Endothelial cell (in vitro differentiated cells): ENCODE data around the gene RBCK1. TPM values are rescaled to one million over a fixed set of nuclear protein-coding genes. Genes with fewer than 3 reads are reported as not detected.

ENCODE experiments used
- DNase-seq: peaks from one replicate; pipeline ENCODE4 v3.0.0; 2021; ENCODE audit warnings: low spot score
- H3K27ac Mint-ChIP-seq: one replicate; pipeline ENCODE4 v1.8.0; 2021; ENCODE audit warnings: mixed read lengths, inconsistent platforms; ENCODE audit not compliant: unreplicated experiment
- H3K27me3 Mint-ChIP-seq: one replicate; pipeline ENCODE4 v1.8.0; 2021; ENCODE audit warnings: mild to moderate bottlenecking, moderate library complexity, mixed read lengths, inconsistent platforms; ENCODE audit not compliant: unreplicated experiment
- H3K36me3 Mint-ChIP-seq: one replicate; pipeline ENCODE4 v1.8.0; 2021; ENCODE audit warnings: mild to moderate bottlenecking, low read depth, mixed read lengths, inconsistent platforms; ENCODE audit not compliant: unreplicated experiment
- H3K4me1 Mint-ChIP-seq: one replicate; pipeline ENCODE4 v1.8.0; 2021; ENCODE audit warnings: mild to moderate bottlenecking, mixed read lengths, inconsistent platforms; ENCODE audit not compliant: unreplicated experiment
- H3K4me3 Mint-ChIP-seq: one replicate; pipeline ENCODE4 v1.8.0; 2021; ENCODE audit warnings: mild to moderate bottlenecking, mixed read lengths, inconsistent platforms; ENCODE audit not compliant: unreplicated experiment
- H3K9me3 Mint-ChIP-seq: one replicate; pipeline ENCODE4 v1.8.0; 2021; ENCODE audit warnings: mixed read lengths, inconsistent platforms; ENCODE audit not compliant: unreplicated experiment
- CTCF ChIP-seq: fragments of 200-600 bp; sonication (generic); IDR thresholded peaks from one replicate; pipeline ENCODE4 v1.5.0; 2021; ENCODE audit warnings: antibody characterized with exemption; ENCODE audit not compliant: unreplicated experiment
- total RNA-seq: library from RNA; stranded (reverse); fragmentation: NEBNext Ultra II Directional; extraction: Animal tissue kit (Norgen Biotek cat#: 25700); gene quantifications from one replicate; pipeline ENCODE4 v1.2.1, GENCODE V29; 2021; ENCODE audit not compliant: unreplicated experiment

RBCK1 gene
- total RNA-seq, 1 donor from 2014 or later = 68.8 TPM

GRCh38 chr20:419556-420165, 11.6 kb downstream of the RBCK1 start:
- Mint-ChIP-seq H3K27ac (no peak overlapping the region), H3K27me3 (peaks cover 8% of the 10 kb centered on the region), H3K4me3 (no peak overlapping the region), H3K4me1 (peaks cover 6% of the 10 kb centered on the region), H3K36me3 (peaks cover 39% of the 10 kb centered on the region), H3K9me3 (no peaks in the 10 kb centered on the region)
- DNase-seq = no peak
- TF ChIP-seq CTCF = no peak

- DNase-seq = no peak
- H3K36me3 Mint-ChIP-seq = peaks cover 41% of the 10 kb centered on the region
- H3K27ac Mint-ChIP-seq = no peak overlapping the region
- peaks cover 11% of the 10 kb centered on the region for H3K27me3 Mint-ChIP-seq
- no peak for TF ChIP-seq CTCF
- H3K4me1 Mint-ChIP-seq = peaks cover 7% of the 10 kb centered on the region
- no peak overlapping the region for H3K4me3 Mint-ChIP-seq
- H3K9me3 Mint-ChIP-seq = no peaks in the 10 kb centered on the region
Measured at GRCh38 chr20:420166-420620, 12.1 kb downstream of the RBCK1 start.

- peak; percentile 36 for DNase-seq
- Mint-ChIP-seq H3K27me3 (peaks cover 11% of the 10 kb centered on the region), H3K27ac (no peak overlapping the region), H3K9me3 (no peaks in the 10 kb centered on the region), H3K4me1 (peaks cover 7% of the 10 kb centered on the region), H3K4me3 (no peak overlapping the region), H3K36me3 (peaks cover 37% of the 10 kb centered on the region)
- TF ChIP-seq CTCF = no peak
Measured at GRCh38 chr20:420721-421574, 12.8 kb downstream of the RBCK1 start.

GRCh38 chr20:421685-422250, 13.7 kb downstream of the RBCK1 start:
- Mint-ChIP-seq H3K9me3 (no peaks in the 10 kb centered on the region), H3K27me3 (peaks cover 11% of the 10 kb centered on the region), H3K4me1 (peaks cover 7% of the 10 kb centered on the region), H3K27ac (peak overlapping the region; percentile 26), H3K4me3 (no peak overlapping the region), H3K36me3 (peaks cover 37% of the 10 kb centered on the region)
- no peak for DNase-seq
- TF ChIP-seq CTCF = no peak

GRCh38 chr20:426566-426965, 18.5 kb downstream of the RBCK1 start:
- H3K9me3 Mint-ChIP-seq = no peaks in the 10 kb centered on the region

More at GRCh38 chr20:426566-426965, 18.5 kb downstream of the RBCK1 start:
- no peak for DNase-seq
- Mint-ChIP-seq H3K4me3 (no peak overlapping the region), H3K4me1 (peaks cover 7% of the 10 kb centered on the region), H3K36me3 (peaks cover 29% of the 10 kb centered on the region), H3K27me3 (peaks cover 3% of the 10 kb centered on the region), H3K27ac (no peak overlapping the region)
- TF ChIP-seq CTCF = no peak
